Lower lobe of right lung (tissue), 2 donors: ENCODE results near the gene BLVRA. TPM values are rescaled to one million over a fixed set of nuclear protein-coding genes. Genes with fewer than 3 reads are reported as not detected.

ENCODE experiments used
- ATAC-seq, 2 donors: fragments of 200-7000 bp; cut with Tn5 transposase; one replicate each; pipeline ENCODE4 v1.9.1; 2020 to 2022; ENCODE audit warnings: mild to moderate bottlenecking in 2 of 2, moderate library complexity in 2 of 2
- DNase-seq: peaks from one replicate; pipeline ENCODE4 v3.0.0-alpha.2; 2020
- H3K27ac ChIP-seq: fragments of 200-600 bp; one replicate; pipeline ENCODE4 v1.8.0; 2022
- H3K27me3 ChIP-seq: fragments of 200-600 bp; one replicate; pipeline ENCODE4 v1.8.0; 2022; ENCODE audit warnings: low read depth
- H3K36me3 ChIP-seq: fragments of 200-600 bp; one replicate; pipeline ENCODE4 v1.8.0; 2022; ENCODE audit warnings: mild to moderate bottlenecking
- H3K4me1 ChIP-seq: fragments of 200-600 bp; one replicate; pipeline ENCODE4 v1.8.0; 2022
- H3K4me3 ChIP-seq: fragments of 200-600 bp; one replicate; pipeline ENCODE4 v1.8.0; 2022; ENCODE audit warnings: mild to moderate bottlenecking
- H3K9me3 ChIP-seq: fragments of 200-600 bp; one replicate; pipeline ENCODE4 v1.8.0; 2022
- CTCF ChIP-seq: fragments of 200-600 bp; IDR thresholded peaks from one replicate; pipeline ENCODE4 v1.8.0; 2022; ENCODE audit warnings: antibody characterized with exemption, mild to moderate bottlenecking
- intact Hi-C: fragments of 100-400 bp; cut with DNase I; formaldehyde crosslinking; loops from one replicate; pipeline ENCODE4 v1.11.0; 2022
- total RNA-seq: library from RNA; stranded (reverse); fragmentation: NEBNext Ultra II Directional; extraction: Animal tissue kit (Norgen Biotek cat#: 25700); gene quantifications from one replicate; pipeline ENCODE4 v1.2.1, GENCODE V29; 2021
- donor health status: DM: no; HTN: yes; CAD: no; lungs with severe emphysema.

BLVRA gene
- total RNA-seq, 1 donor from 2014 or later = 106 TPM

GRCh38 chr7:43851805-43852204, 93.3 kb downstream of the BLVRA start:
- Histone ChIP-seq H3K4me1 (no peaks in the 10 kb centered on the region), H3K9me3 (no peaks in the 10 kb centered on the region), H3K4me3 (no peak overlapping the region), H3K27ac (no peak overlapping the region), H3K36me3 (no peaks in the 10 kb centered on the region), H3K27me3 (peaks cover under 1% of the 10 kb centered on the region)
- ATAC-seq (peak; percentile 24 to 50), DNase-seq (no peak)
- intact Hi-C loops = no loop called here
- no peak for TF ChIP-seq CTCF

- Histone ChIP-seq H3K36me3 (no peaks in the 10 kb centered on the region), H3K4me1 (no peaks in the 10 kb centered on the region), H3K9me3 (no peaks in the 10 kb centered on the region), H3K4me3 (no peak overlapping the region), H3K27me3 (no peaks in the 10 kb centered on the region), H3K27ac (no peak overlapping the region)
- intact Hi-C loops = no loop called here
- TF ChIP-seq CTCF = no peak
- ATAC-seq (peak in 1 of 2 donors; percentile 11), DNase-seq (no peak)
Observed at GRCh38 chr7:43855176-43855575, 96.7 kb downstream of the BLVRA start.

- no peak overlapping the region for H3K4me3 ChIP-seq
- no peak for DNase-seq
- H3K4me1 ChIP-seq = no peaks in the 10 kb centered on the region
- H3K9me3 ChIP-seq = no peaks in the 10 kb centered on the region
- ATAC-seq = no peak
- no peak overlapping the region for H3K27ac ChIP-seq
- H3K36me3 ChIP-seq = no peaks in the 10 kb centered on the region
- no peaks in the 10 kb centered on the region for H3K27me3 ChIP-seq
- intact Hi-C loops = no loop called here
- TF ChIP-seq CTCF = no peak
Observed at GRCh38 chr7:43856316-43856715, 97.8 kb downstream of the BLVRA start.

Other genes starting within 250 kb of the BLVRA start
- 27.1 TPM for gene STK17A, start 175.6 kb upstream of the BLVRA start, total RNA-seq
- gene COA1, start 29.2 kb upstream of the BLVRA start, total RNA-seq = 43.3 TPM
- 58.2 TPM for gene MRPS24, start 110.8 kb downstream of the BLVRA start, total RNA-seq
- 26.1 TPM for gene URGCP, start 147.9 kb downstream of the BLVRA start, total RNA-seq
- gene UBE2D4, start 167.8 kb downstream of the BLVRA start, total RNA-seq = 21.3 TPM
- not detected for gene SPDYE1, start 239.2 kb downstream of the BLVRA start, total RNA-seq